Neutrophil (primary cell): ENCODE measurements around the gene ASTN2.
"Not testable (repeated sequence)": the region's sequence is repeated elsewhere in the genome, so short reads cannot be mapped to it uniquely, and the experiment has no call there.

Experiments used
- H3K27ac ChIP-seq: fragments of 200-600 bp; sonication (generic); 2 replicates; pipeline ENCODE4 v1.5.1; 2016; ENCODE audit warnings: mild to moderate bottlenecking, moderate library complexity
- H3K27me3 ChIP-seq: fragments of 200-600 bp; sonication (generic); 2 replicates; pipeline ENCODE4 v1.6.0; 2016; ENCODE audit warnings: mild to moderate bottlenecking
- H3K36me3 ChIP-seq: fragments of 200-600 bp; sonication (generic); 2 replicates; pipeline ENCODE4 v1.5.1; 2017
- H3K4me1 ChIP-seq, 2 experiments: fragments of 200-600 bp in 1 of 2; sonication (generic) in 1 of 2; 1 replicate in 1 of 2; 2 replicates in 1 of 2; pipeline versions ENCODE4 v1.5.1 to v1.6.1; 2013 to 2016; ENCODE audit warnings: low read depth in 1 of 2, low read length in 1 of 2, mild to moderate bottlenecking in 1 of 2, moderate library complexity in 1 of 2; ENCODE audit not compliant: control insufficient read depth in 1 of 2, insufficient read depth in 1 of 2
- H3K4me3 ChIP-seq, 2 experiments: fragments of 200-600 bp in 1 of 2; sonication (generic) in 1 of 2; 1 replicate in 1 of 2; 2 replicates in 1 of 2; pipeline ENCODE4 v1.5.1; 2013 to 2016; ENCODE audit warnings: low read depth in 1 of 2, low read length in 1 of 2, mild to moderate bottlenecking in 1 of 2, moderate library complexity in 1 of 2
- H3K9me3 ChIP-seq: fragments of 200-600 bp; sonication (generic); 2 replicates; pipeline ENCODE4 v1.5.1; 2016
- TF ChIP-seq, protein P1 (sequence below): fragments of 200-600 bp; sonication (generic); IDR thresholded peaks from 2 replicates; pipeline ENCODE4 v1.5.1; 2016; ENCODE audit warnings: antibody characterized with exemption

Gene ASTN2

DNA sequence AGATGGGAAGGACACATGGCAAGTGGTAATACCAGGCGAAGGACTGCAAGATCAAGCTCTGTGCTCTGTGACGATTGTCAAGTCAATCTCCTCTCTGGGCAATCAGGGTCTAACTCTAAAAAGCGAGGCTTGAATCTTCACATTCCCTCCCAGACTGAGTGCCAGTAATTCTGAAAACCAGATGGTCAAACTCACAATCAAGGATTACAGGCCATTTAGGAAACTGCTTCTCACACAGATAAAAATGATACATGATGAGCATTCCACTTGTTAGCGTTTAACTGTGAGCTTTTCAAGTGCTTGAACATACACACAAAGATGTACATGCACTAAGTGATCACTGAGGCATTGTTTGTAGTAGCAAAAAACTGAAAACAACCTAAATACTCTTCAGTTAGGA, 517.7 kb downstream of the ASTN2 start:
- no peak overlapping the region for H3K27ac ChIP-seq
- H3K36me3 ChIP-seq, result no peaks in the 10 kb centered on the region
- no peak overlapping the region for H3K4me3 ChIP-seq
- H3K9me3 ChIP-seq, result no peaks in the 10 kb centered on the region
- TF ChIP-seq, protein P1, sequence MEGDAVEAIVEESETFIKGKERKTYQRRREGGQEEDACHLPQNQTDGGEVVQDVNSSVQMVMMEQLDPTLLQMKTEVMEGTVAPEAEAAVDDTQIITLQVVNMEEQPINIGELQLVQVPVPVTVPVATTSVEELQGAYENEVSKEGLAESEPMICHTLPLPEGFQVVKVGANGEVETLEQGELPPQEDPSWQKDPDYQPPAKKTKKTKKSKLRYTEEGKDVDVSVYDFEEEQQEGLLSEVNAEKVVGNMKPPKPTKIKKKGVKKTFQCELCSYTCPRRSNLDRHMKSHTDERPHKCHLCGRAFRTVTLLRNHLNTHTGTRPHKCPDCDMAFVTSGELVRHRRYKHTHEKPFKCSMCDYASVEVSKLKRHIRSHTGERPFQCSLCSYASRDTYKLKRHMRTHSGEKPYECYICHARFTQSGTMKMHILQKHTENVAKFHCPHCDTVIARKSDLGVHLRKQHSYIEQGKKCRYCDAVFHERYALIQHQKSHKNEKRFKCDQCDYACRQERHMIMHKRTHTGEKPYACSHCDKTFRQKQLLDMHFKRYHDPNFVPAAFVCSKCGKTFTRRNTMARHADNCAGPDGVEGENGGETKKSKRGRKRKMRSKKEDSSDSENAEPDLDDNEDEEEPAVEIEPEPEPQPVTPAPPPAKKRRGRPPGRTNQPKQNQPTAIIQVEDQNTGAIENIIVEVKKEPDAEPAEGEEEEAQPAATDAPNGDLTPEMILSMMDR, result no peak
- H3K4me1 ChIP-seq, result no peaks in the 10 kb centered on the region
- no peaks in the 10 kb centered on the region for H3K27me3 ChIP-seq

DNA sequence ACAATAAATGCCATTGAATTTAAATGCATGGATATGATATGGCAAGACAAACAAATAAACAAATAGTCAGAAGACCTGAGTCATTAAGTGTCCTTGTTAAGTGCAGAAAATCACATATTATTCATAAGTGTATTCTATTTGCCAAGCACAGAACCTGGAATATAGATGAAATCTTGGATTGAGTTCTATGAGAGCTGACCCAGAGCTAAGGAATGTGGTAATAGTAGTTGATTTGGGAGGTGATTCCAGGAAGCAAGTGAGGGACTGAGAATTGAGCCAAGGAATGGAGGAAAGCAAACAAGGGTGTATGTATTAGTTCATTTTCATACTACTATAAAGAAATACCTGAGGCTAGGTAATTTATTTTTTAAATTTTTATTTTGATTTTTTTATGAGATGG, 518.9 kb downstream of the ASTN2 start:
- no peak overlapping the region for H3K27ac ChIP-seq
- no peak overlapping the region for H3K4me3 ChIP-seq
- H3K4me1 ChIP-seq, result no peaks in the 10 kb centered on the region
- TF ChIP-seq, protein P1, result no peak
- H3K9me3 ChIP-seq, result no peaks in the 10 kb centered on the region
- H3K36me3 ChIP-seq, result no peaks in the 10 kb centered on the region
- no peaks in the 10 kb centered on the region for H3K27me3 ChIP-seq

DNA sequence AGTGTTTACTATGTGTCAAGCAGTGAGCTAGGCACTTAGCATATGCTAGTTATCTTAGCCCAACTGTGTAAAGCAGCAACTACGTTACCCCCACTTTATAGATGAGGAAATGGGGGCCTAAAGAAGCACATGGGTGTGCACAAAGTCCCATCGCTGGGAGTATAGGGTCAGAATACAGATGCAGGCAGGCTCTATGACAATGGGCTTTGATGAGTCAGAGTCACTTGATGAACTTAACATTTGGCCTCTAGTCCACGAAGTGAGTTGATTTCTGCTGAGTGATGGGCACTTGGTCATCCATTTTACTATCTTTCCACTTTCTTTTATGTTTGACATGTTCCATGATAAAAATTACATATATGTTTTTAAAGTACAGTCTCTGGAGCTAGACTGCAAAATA, 523.4 kb downstream of the ASTN2 start:
- H3K27ac ChIP-seq, result no peak overlapping the region
- H3K9me3 ChIP-seq, result no peaks in the 10 kb centered on the region
- H3K27me3 ChIP-seq, result no peaks in the 10 kb centered on the region
- H3K4me3 ChIP-seq, result no peak overlapping the region
- no peaks in the 10 kb centered on the region for H3K4me1 ChIP-seq
- no peaks in the 10 kb centered on the region for H3K36me3 ChIP-seq
- TF ChIP-seq, protein P1, result no peak

DNA sequence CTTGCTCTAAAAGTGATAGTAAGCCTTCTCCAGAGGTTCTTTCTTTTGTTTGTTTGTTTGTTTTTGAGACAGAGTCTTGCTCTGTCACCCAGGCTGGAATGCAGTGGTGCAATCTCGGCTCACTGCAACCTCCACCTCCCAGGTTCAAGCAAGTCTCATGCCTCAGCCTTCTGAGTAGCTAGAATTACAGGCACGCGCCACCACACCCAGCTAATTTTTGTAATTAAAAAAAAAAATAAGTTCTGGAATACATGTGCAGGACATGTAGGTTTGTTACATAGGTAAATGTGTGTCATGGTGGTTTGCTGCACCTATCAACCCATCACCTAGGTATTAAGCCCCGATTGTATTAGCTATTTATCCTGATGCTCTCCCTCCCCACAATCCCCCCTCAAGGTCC, 526.4 kb downstream of the ASTN2 start:
- not testable (repeated sequence) for H3K27ac ChIP-seq, H3K9me3 ChIP-seq

DNA sequence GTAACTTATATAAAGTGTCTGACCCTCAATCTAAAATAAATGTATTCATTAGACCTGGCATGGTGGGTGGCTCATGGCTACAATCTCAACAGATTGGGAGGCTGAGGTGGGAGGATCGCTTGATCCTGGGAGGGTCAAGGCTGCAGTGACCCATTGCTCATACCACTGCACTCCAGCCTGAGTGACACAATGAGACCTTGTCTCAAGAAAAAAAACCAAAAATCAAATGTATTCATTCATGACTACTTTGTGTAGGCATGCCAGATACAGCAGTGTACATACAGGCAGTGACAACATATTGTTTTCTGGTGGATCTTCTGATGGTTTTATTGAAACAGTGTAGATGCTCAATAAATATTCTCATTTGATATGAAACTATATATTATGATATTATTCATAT, 526.8 kb downstream of the ASTN2 start:
- Histone ChIP-seq H3K9me3 (no peaks in the 10 kb centered on the region), H3K4me1 (no peaks in the 10 kb centered on the region), H3K27ac (no peak overlapping the region), H3K27me3 (no peaks in the 10 kb centered on the region), H3K36me3 (no peaks in the 10 kb centered on the region), H3K4me3 (no peak overlapping the region)
- TF ChIP-seq, protein P1, result no peak

More for the DNA sequence above, 526.4 kb downstream of the ASTN2 start:
- H3K4me1 ChIP-seq, H3K27me3 ChIP-seq, H3K36me3 ChIP-seq, H3K4me3 ChIP-seq: not testable (repeated sequence)

DNA sequence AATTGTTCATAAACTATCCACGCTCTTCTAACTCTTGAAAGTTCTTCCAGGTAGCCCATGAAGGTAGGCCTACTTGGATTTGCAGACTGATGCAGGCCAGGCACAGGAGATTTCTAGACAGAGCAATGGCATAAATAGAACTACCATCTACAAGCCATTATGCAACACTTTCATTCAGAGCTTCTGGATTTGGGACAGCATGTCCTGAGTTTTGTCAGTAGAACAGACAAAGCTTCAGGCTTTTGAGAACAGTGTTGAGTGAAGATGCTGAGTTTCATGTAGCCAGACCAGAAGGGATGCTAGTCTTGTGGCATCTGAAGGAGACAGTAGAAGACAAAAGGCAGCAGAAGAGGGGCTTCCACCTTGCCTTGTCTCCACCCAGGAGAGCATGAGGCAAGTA, 531.2 kb downstream of the ASTN2 start:
- TF ChIP-seq, protein P1, result no peak
- no peaks in the 10 kb centered on the region for H3K9me3 ChIP-seq
- no peak overlapping the region for H3K27ac ChIP-seq
- H3K36me3 ChIP-seq, result no peaks in the 10 kb centered on the region
- no peaks in the 10 kb centered on the region for H3K4me1 ChIP-seq
- no peak overlapping the region for H3K4me3 ChIP-seq
- no peaks in the 10 kb centered on the region for H3K27me3 ChIP-seq
